ENCODE data around the gene KLHL15. TPM values are rescaled to one million over a fixed set of nuclear protein-coding genes. Genes with fewer than 3 reads are reported as not detected.

Gene KLHL15
- total RNA-seq, 4 donors from 2014 or later: 12.4 to 19.4 (median 13.7) TPM

DNA sequence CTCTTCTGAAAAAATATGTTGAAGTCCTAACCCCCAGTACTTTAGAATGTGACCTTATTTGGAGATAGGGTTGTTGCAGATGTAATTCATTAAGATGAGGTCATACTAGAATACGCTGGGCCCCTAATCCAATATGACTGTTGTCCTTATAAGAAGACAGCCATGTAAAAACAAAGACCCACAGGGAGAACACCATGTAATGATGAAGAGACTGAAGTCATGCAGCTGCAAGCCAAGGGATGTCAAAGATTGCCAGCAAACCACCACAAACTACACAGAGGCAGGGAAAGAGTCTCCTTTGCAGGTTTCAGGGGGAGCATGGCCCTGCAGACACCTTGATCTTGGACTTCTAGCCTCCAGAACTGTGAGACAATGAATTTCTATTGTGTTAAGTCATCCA is 81.8 kb downstream of the KLHL15 start:
- Histone ChIP-seq H3K27ac (no peak overlapping the region), H3K9me3 (no peaks in the 10 kb centered on the region), H3K4me3 (replicated peaks in 1 of 3) (no peak overlapping the region), H3K36me3 (no peaks in the 10 kb centered on the region), H3K27me3 (no peaks in the 10 kb centered on the region), H3K4me1 (no peaks in the 10 kb centered on the region)
- no peak for DNase-seq
- 91 to 94% methylated on average over 1 of the region's 1 CpG for WGBS, 2 donors
- intact Hi-C loops (cut with DNase I): no loop called here
- TF ChIP-seq, protein P1, sequence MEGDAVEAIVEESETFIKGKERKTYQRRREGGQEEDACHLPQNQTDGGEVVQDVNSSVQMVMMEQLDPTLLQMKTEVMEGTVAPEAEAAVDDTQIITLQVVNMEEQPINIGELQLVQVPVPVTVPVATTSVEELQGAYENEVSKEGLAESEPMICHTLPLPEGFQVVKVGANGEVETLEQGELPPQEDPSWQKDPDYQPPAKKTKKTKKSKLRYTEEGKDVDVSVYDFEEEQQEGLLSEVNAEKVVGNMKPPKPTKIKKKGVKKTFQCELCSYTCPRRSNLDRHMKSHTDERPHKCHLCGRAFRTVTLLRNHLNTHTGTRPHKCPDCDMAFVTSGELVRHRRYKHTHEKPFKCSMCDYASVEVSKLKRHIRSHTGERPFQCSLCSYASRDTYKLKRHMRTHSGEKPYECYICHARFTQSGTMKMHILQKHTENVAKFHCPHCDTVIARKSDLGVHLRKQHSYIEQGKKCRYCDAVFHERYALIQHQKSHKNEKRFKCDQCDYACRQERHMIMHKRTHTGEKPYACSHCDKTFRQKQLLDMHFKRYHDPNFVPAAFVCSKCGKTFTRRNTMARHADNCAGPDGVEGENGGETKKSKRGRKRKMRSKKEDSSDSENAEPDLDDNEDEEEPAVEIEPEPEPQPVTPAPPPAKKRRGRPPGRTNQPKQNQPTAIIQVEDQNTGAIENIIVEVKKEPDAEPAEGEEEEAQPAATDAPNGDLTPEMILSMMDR (IDR thresholded peaks at IDR 0.05): no peak
- TF ChIP-seq POLR2A (IDR thresholded peaks at IDR 0.05): no peak

- H3K27me3 ChIP-seq: no peaks in the 10 kb centered on the region
- no peaks in the 10 kb centered on the region for H3K9me3 ChIP-seq
- no peak overlapping the region for H3K4me3 ChIP-seq (replicated peaks in 1 of 3)
- no peak for TF ChIP-seq POLR2A (IDR thresholded peaks at IDR 0.05)
- TF ChIP-seq, protein P1 (IDR thresholded peaks at IDR 0.05): no peak
- intact Hi-C loops (cut with DNase I): no loop called here
- DNase-seq: no peak
- no peaks in the 10 kb centered on the region for H3K4me1 ChIP-seq
- WGBS, 2 donors: 63 to 68% methylated on average over 1 of the region's 1 CpG
- no peak overlapping the region for H3K27ac ChIP-seq
- H3K36me3 ChIP-seq: no peaks in the 10 kb centered on the region
These were observed 82.8 kb downstream of the KLHL15 start for GRCh38 chrX:23944234-23944633.

- intact Hi-C loops (cut with DNase I): no loop called here
- H3K27me3 ChIP-seq: no peaks in the 10 kb centered on the region
- no peak overlapping the region for H3K27ac ChIP-seq
- no peaks in the 10 kb centered on the region for H3K4me1 ChIP-seq
- no peak for DNase-seq
- no peak overlapping the region for H3K4me3 ChIP-seq (replicated peaks in 1 of 3)
- WGBS, 2 donors: 84 to 91% methylated on average over 1 of the region's 1 CpG
- no peaks in the 10 kb centered on the region for H3K9me3 ChIP-seq
- H3K36me3 ChIP-seq: no peaks in the 10 kb centered on the region
- TF ChIP-seq POLR2A (IDR thresholded peaks at IDR 0.05): no peak
- TF ChIP-seq, protein P1 (IDR thresholded peaks at IDR 0.05): no peak
These were observed 87.8 kb downstream of the KLHL15 start for GRCh38 chrX:23939203-23939602.

DNA sequence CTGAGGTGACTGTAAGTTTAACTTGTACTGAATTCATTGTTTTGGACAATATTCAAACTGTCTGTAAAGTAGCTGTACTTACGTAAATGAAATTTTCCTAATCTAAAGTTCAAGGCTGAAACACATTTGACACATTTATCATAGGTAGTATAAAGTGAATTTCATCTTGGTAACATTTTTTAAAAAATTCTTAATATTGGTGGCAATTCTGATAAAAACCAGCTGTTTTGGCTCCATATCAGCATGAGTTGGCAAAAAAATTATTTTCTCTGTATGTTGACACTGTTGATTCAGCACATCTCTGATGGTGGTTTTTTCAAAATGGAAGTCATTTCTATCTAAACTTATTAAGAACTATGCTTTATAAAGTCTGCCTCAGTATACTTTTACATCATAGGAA is 88.3 kb downstream of the KLHL15 start:
- H3K4me3 ChIP-seq (replicated peaks in 1 of 3): no peak overlapping the region
- H3K36me3 ChIP-seq: no peaks in the 10 kb centered on the region
- intact Hi-C loops (cut with DNase I): no loop called here
- TF ChIP-seq, protein P1 (IDR thresholded peaks at IDR 0.05): no peak
- TF ChIP-seq POLR2A (IDR thresholded peaks at IDR 0.05): no peak
- H3K4me1 ChIP-seq: no peaks in the 10 kb centered on the region
- no peak for DNase-seq
- no peaks in the 10 kb centered on the region for H3K9me3 ChIP-seq
- no peaks in the 10 kb centered on the region for H3K27me3 ChIP-seq
- no peak overlapping the region for H3K27ac ChIP-seq
- 76 to 96% methylated on average over 1 of the region's 1 CpG for WGBS, 2 donors

GRCh38 chrX:23937100-23937499 is 89.9 kb downstream of the KLHL15 start:
- Histone ChIP-seq H3K27me3 (no peaks in the 10 kb centered on the region), H3K9me3 (no peaks in the 10 kb centered on the region), H3K27ac (no peak overlapping the region), H3K4me1 (no peaks in the 10 kb centered on the region), H3K4me3 (replicated peaks in 1 of 3) (no peak overlapping the region), H3K36me3 (no peaks in the 10 kb centered on the region)
- DNase-seq: no peak
- 82 to 91% methylated on average over 4 of the region's 4 CpGs for WGBS, 2 donors
- intact Hi-C loops (cut with DNase I): no loop called here
- TF ChIP-seq, protein P1 (IDR thresholded peaks at IDR 0.05): no peak
- TF ChIP-seq POLR2A (IDR thresholded peaks at IDR 0.05): no peak
